GM12874 (cell line): ENCODE data around the gene PPP1R13L.

Experiments
- CTCF ChIP-seq: IDR thresholded peaks from 2 replicates; pipeline ENCODE4 v1.5.1; 2011; ENCODE audit warnings: low read depth, mild to moderate bottlenecking, control low read depth, low read length, moderate library complexity; ENCODE audit not compliant: insufficient read depth

PPP1R13L gene

GRCh38 chr19:45440873-45441654, 36.2 kb upstream of the PPP1R13L start:
- TF ChIP-seq CTCF = no peak

GRCh38 chr19:45440259-45440638, 35.4 kb upstream of the PPP1R13L start:
- TF ChIP-seq CTCF = no peak

GRCh38 chr19:45439569-45440258, 34.8 kb upstream of the PPP1R13L start:
- peak; percentile 94 for TF ChIP-seq CTCF

- no peak for TF ChIP-seq CTCF
Observed at GRCh38 chr19:45439190-45439568, 34.3 kb upstream of the PPP1R13L start.

- no peak for TF ChIP-seq CTCF
Observed at GRCh38 chr19:45437328-45437727, 32.5 kb upstream of the PPP1R13L start.

GRCh38 chr19:45428384-45429231, 23.7 kb upstream of the PPP1R13L start:
- peak; percentile 64 for TF ChIP-seq CTCF
